Measurements from ENCODE around the gene POU2AF1.

- TF ChIP-seq CHD2 (IDR thresholded peaks at IDR 0.05; ENCODE audit: low read length, partially characterized antibody) (no peak), CTCF (IDR thresholded peaks at IDR 0.05) (no peak), SMC3 (IDR thresholded peaks at IDR 0.05) (no peak)
Measured at GRCh38 chr11:111406589-111406988, 27.5 kb upstream of the POU2AF1 start.
